ENCODE results near the gene OR8B4.

OR8B4 gene, protein sequence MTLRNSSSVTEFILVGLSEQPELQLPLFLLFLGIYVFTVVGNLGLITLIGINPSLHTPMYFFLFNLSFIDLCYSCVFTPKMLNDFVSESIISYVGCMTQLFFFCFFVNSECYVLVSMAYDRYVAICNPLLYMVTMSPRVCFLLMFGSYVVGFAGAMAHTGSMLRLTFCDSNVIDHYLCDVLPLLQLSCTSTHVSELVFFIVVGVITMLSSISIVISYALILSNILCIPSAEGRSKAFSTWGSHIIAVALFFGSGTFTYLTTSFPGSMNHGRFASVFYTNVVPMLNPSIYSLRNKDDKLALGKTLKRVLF

DNA sequence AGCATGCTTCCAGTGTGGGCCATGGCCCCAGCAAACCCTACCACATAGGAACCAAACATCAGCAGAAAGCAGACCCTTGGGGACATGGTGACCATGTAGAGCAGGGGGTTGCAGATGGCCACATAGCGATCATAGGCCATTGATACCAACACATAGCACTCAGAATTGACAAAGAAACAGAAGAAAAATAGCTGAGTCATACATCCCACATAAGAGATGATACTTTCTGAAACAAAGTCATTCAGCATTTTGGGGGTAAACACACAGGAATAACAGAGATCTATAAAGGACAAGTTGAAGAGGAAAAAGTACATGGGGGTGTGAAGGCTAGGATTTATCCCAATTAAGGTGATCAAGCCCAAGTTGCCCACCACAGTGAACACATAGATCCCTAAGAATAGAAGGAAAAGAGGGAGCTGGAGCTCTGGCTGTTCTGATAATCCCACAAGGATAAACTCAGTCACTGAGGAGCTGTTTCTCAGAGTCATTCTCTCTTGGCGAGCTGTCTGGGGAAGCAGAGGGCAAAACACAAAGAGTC is at the start of gene OR8B4:
Gene OR8B4 (minus strand): TSS at position 488 of the 538 bp plus-strand sequence. CDS start 0 bp downstream, at position 488.
- H3K27ac ChIP-seq = no peak within 1 kb of the TSS
- TF ChIP-seq ZFX (IDR thresholded peaks at IDR 0.05; ENCODE audit: borderline replicate concordance) (no peak), CTCF (IDR thresholded peaks at IDR 0.05) (no peak)

GRCh38 chr11:124474079-124474478 is 49.4 kb upstream of the OR8B4 start:
- TF ChIP-seq ZFX (IDR thresholded peaks at IDR 0.05; ENCODE audit: borderline replicate concordance) = no peak
- TF ChIP-seq CTCF (IDR thresholded peaks at IDR 0.05) = no peak
- no peak overlapping the region for H3K27ac ChIP-seq

DNA sequence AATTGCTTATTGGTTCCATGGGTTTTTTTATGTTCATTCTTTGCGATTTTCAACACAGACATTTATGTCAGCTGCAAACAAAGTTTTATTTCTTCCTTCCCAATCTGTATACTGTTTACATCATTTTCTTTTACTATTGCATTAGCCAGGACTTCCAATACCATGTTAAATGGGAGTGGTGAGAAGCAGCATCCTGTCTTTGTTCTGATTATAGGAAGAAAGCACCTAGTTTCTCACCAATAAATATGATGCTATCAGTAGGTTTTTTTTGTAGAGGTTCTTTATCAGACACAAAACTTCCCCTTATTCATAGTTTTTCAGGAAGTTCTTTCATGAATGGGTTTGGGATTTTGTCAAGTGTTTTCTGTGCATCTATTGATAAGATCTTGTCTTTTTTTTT is 48.8 kb upstream of the OR8B4 start:
- no peak overlapping the region for H3K27ac ChIP-seq
- TF ChIP-seq ZFX (IDR thresholded peaks at IDR 0.05; ENCODE audit: borderline replicate concordance) (no peak), CTCF (IDR thresholded peaks at IDR 0.05) (no peak)

- H3K27ac ChIP-seq = no peak overlapping the region
- TF ChIP-seq ZFX (IDR thresholded peaks at IDR 0.05; ENCODE audit: borderline replicate concordance) (no peak), CTCF (IDR thresholded peaks at IDR 0.05) (no peak)
Measured at GRCh38 chr11:124470561-124471227, 46.0 kb upstream of the OR8B4 start.

GRCh38 chr11:124467381-124467927 is 42.8 kb upstream of the OR8B4 start:
- TF ChIP-seq ZFX (IDR thresholded peaks at IDR 0.05; ENCODE audit: borderline replicate concordance) (no peak), CTCF (IDR thresholded peaks at IDR 0.05) (no peak)
- no peak overlapping the region for H3K27ac ChIP-seq

DNA sequence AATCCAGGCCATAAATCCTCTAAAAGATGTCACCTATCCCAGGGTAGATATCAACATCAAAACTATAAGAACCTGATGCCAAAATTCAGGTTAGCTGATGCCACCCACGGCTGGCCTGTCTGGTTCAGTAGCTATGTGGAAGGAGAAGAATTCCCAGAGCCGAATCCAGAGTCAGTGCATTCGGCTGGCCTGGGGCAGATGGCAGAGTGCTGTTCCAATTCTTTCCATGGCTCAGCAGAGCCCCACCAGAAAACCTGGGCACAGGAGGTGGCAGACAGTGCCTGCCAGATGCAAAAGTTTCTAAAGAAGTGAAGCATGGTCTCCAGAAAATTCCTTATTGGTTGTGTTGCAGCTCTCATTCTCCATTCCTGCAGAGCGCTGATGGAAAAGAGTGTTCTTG is 40.7 kb upstream of the OR8B4 start:
- H3K27ac ChIP-seq = no peak overlapping the region
- TF ChIP-seq CTCF (IDR thresholded peaks at IDR 0.05) (no peak), ZFX (IDR thresholded peaks at IDR 0.05; ENCODE audit: borderline replicate concordance) (no peak)

GRCh38 chr11:124463990-124464389 is 39.3 kb upstream of the OR8B4 start:
- no peak overlapping the region for H3K27ac ChIP-seq

More at GRCh38 chr11:124463990-124464389, 39.3 kb upstream of the OR8B4 start:
- TF ChIP-seq CTCF (IDR thresholded peaks at IDR 0.05) (no peak), ZFX (IDR thresholded peaks at IDR 0.05; ENCODE audit: borderline replicate concordance) (no peak)

Measured in 22Rv1 (cell line).